ENCODE measurements around the gene C1QTNF7.

Gene C1QTNF7

GRCh38 chr4:15413010-15413622 is 14.7 kb upstream of the C1QTNF7 start:
- in situ Hi-C loops (cut with HindIII; ENCODE audit: low sequenced_read_pairs): no loop called here

DNA sequence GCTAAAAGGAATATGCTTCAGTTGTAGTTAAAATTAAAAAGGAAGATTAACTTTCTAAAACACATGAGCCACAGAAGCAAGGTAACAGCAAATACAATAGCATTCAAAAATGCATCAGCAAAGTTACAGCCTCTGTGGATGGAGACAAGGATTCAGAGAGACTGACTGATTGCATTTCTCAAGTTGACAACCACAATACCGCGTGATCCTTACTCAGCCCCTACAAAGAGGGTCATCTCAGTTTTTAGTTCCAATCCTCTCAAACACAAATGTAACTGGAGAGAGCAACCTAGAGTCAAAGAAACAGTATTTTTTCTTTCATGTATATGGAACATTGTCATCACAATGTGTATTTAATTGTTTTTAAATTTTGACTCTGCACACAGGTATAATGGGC is 14.2 kb upstream of the C1QTNF7 start:
- in situ Hi-C loops (cut with HindIII; ENCODE audit: low sequenced_read_pairs): no loop called here

DNA sequence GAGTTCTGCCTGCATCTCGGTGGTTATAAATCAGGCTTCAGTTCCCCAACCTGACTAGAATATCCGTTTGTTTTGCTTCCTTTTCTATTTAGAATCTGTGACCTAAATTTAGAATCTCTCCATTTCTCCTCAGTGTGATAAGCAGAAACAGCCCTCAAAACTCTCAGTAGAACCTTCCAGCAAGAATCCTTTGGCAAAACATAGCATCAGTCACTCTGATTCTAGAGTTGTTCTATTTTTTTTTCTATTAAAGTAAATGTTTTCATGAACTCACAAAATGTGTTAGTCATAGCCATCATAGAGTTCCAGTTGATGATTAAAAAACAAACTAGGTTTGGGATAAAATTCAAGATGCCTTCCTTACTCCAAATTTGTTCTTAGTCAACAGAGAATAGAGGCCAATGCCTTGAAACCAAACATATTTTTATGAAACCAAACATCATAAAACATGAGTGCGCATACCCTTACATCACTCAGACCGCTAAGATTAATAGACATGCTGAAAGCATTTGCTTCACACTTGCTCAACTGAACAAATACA is 13.2 kb upstream of the C1QTNF7 start:
- in situ Hi-C loops (cut with HindIII; ENCODE audit: low sequenced_read_pairs): no loop called here

- in situ Hi-C loops (cut with HindIII; ENCODE audit: low sequenced_read_pairs): no loop called here
These were observed 11.2 kb upstream of the C1QTNF7 start for GRCh38 chr4:15416357-15417232.

- in situ Hi-C loops (cut with HindIII; ENCODE audit: low sequenced_read_pairs): no loop called here
These were observed 10.6 kb upstream of the C1QTNF7 start for GRCh38 chr4:15417233-15417660.

- in situ Hi-C loops (cut with HindIII; ENCODE audit: low sequenced_read_pairs): no loop called here
These were observed 8.9 kb upstream of the C1QTNF7 start for GRCh38 chr4:15418956-15419355.

DNA sequence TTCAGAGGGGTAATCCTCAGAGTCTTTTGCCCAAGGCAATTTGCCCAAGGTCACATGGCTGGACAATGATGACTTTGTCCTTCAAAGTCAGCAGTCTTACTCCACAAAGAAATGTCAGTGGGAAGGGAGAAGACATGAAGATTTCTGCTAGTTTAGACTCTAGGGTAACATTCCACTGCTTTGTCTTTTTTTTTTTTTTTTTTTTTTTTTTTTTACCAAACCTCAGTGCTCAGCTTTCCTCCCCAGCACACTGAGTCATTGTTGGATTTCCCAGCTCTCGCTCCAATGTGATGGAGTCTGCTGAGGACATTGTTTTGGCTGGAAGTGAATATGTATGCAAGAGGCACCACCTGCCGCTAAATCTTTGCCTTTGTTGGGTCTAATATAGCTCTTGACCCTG is 7.2 kb upstream of the C1QTNF7 start:
- in situ Hi-C loops (cut with HindIII; ENCODE audit: low sequenced_read_pairs): no loop called here

- in situ Hi-C loops (cut with HindIII; ENCODE audit: low sequenced_read_pairs): no loop called here
These were observed 4.5 kb upstream of the C1QTNF7 start for GRCh38 chr4:15423285-15423711.

DNA sequence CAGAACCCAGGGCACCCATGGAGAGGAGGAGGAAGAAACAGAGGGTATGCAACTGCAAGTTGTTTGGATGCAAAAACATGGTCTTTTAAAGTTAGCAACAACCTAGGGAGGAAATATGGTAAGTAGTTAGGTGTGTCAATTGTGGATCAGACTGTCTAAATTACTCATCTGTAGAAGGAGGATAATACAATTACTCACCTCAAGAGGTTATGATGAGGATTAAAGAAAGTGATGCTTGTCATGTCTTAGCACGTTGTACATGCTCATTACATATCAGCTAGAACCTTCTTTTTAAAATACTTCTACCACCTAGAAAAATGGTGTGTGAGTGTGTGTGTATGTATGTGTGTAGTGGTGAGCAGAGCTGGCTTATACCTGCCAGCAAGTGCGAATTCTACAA is 2.3 kb upstream of the C1QTNF7 start:
- in situ Hi-C loops (cut with HindIII; ENCODE audit: low sequenced_read_pairs): no loop called here

DNA sequence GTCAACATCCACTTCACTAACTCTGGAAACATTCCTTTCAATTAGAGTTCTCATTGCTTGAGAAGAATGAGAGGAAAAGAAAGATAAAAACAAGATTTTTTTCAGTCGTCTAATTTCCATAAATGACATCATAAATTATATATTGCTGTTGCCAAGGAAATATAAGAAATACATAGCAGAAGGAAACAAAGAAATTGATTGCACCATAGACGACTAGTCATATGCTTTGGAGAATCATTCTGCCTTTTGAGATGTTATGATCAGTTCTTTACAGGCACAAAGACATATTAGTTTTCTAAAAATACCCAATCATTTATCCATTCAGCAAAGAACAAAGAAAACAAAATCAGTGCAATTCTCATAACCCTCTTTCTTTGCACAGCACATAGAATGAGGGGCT is 672 bp upstream of the C1QTNF7 start:
- in situ Hi-C loops (cut with HindIII; ENCODE audit: low sequenced_read_pairs): no loop called here

DNA sequence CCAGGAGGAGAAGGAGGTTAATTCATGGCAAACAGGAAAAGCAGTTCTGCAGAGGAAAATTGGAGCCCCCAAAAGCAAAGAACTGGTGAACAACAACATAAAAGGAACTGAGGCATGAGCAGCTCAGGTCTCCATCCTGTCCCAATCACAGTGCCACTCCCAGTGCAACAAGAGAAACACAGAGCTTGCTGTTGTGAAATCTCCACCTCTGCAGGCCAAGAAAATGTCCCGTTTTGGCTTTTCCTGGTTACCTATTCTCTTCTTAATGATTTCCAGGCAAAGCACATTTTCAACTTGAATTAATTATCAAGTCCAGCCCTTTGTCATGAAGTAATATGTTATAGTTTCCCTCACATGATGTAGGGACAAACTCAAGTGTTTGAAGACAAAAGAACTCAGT is 778 bp downstream of the C1QTNF7 start:
- in situ Hi-C loops (cut with HindIII; ENCODE audit: low sequenced_read_pairs): no loop called here

GRCh38 chr4:15434091-15434490 is 6.3 kb downstream of the C1QTNF7 start:
- in situ Hi-C loops (cut with HindIII; ENCODE audit: low sequenced_read_pairs): no loop called here

GRCh38 chr4:15434676-15435075 is 6.8 kb downstream of the C1QTNF7 start:
- in situ Hi-C loops (cut with HindIII; ENCODE audit: low sequenced_read_pairs): no loop called here

DNA sequence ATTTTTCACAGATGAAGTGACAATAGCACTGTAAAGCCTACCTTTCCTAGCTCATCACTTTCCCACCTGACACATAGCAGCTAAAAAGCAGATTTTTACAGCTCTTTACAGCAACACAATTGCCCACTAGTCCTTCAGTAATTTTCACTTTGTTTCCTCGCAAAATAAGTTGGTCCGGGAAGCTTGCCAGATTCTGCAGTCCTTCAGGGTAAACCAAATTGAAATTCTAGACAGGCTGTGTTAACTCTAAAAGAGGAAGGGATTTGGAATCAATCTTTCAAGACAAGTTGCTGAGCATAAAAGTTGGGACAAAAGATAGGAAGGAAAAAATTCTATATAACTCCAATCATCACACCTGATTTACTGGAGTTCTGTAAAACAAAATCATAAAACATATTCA is 8.7 kb downstream of the C1QTNF7 start:
- in situ Hi-C loops (cut with HindIII; ENCODE audit: low sequenced_read_pairs): no loop called here

GRCh38 chr4:15438939-15439524 is 11.2 kb downstream of the C1QTNF7 start:
- in situ Hi-C loops (cut with HindIII; ENCODE audit: low sequenced_read_pairs): no loop called here

- in situ Hi-C loops (cut with HindIII; ENCODE audit: low sequenced_read_pairs): no loop called here
These were observed 15.7 kb downstream of the C1QTNF7 start for GRCh38 chr4:15443371-15444160.

DNA sequence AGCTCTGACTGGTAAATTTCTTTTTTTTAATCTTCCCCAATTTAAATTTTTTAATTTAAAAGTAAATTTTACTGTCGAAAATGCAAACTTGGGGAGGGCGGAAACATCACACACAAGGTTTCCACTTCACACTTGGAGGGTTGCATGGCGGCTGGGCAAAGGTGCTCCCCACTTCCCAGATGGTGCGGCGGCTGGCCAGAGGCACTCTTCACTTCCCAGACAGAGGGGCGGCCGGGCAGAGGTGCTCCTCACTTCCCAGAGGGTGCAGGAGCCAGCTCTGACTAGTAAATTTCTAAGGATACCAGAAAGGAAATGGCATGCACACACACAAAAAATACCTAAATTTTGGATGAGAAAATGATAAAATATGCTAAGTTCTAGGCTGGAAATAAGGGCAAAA is 16.4 kb downstream of the C1QTNF7 start:
- in situ Hi-C loops (cut with HindIII; ENCODE audit: low sequenced_read_pairs): no loop called here

GRCh38 chr4:15444879-15445547 is 17.2 kb downstream of the C1QTNF7 start:
- in situ Hi-C loops (cut with HindIII; ENCODE audit: low sequenced_read_pairs): no loop called here

GRCh38 chr4:15451181-15451865 is 23.5 kb downstream of the C1QTNF7 start:
- in situ Hi-C loops (cut with HindIII; ENCODE audit: low sequenced_read_pairs): no loop called here

Measured in DLD1 (cell line).